Stimulated activated CD4-positive, alpha-beta T cell treated with anti-CD3 and anti-CD28 coated beads, Interleukin-1b, Interleukin-23, amount 100 ng/mL, for 4 hours (primary cell): ENCODE results near the gene USP24.

Source experiments
- DNase-seq, 2 donors: peaks; one replicate each; pipeline ENCODE4 v3.0.0-alpha.2; 2020; ENCODE audit warnings: low read depth in 2 of 2

Gene USP24

DNA sequence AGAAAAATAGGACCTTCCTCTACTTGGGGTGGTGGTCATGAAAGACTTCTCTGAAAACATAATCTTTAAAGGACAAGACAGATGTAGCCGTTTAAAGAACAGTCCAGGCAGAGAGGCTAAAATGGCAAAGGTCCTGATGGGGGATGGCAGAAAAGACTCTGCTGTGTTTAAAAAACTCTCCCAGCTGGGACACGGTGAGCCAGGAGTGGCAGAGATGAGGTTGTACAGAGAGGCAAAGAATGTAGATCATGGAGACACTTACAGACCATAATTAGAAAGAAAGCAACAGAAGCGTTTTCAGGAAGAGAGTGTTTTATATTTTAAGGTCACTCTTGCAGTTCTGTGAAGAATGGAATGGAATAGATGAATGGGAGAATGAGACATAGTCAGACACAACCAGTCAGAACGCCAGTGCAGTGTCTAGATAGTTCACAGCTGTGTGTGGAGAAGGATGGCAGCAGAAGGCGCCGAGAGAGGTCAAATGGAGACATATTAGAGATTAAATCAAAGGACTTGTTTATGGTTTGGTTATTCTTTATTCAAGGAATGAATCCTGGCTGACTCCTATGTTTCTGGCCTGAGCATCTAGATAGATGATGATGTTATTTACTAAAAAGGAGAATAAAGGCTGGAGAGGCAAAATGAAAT lies 47.8 kb downstream of the USP24 start:
- no peak for DNase-seq

DNA sequence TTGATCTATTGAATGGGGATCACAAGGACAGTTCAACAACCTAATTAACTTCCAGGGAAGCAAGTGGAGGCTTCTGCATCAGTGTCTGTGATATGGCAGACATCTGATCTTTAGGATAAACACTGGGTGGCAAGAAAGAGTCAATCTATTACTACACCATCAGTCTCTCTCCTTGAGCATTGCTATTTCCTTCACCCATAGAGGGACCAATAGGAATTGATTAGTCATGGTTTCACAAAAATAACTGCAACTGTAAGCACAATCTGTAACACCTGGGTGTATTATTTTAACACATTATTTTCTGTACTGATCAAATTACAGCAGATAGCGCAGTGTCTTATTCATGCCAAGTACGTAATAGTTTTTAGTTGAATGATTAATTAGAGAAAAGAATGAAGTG lies 50.3 kb downstream of the USP24 start:
- no peak for DNase-seq

DNA sequence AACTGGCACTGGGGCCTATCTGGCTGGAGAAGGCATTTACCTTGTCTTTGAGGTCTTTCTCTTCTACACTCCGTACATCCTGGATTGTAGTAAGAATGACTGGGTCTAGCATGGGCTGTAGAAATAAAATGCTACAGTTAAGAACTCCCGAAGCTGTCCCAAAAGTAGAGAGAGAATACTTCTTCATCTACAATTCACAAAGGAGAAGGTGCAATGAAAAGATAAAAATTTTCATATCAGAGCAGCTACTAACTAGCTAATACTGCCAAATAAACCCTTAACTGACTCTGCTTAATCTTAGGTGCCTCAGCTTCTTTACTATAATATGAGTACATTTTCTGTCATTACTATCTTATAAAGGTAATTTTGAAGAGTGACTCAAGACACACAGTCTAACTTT lies 55.6 kb downstream of the USP24 start:
- DNase-seq = no peak

DNA sequence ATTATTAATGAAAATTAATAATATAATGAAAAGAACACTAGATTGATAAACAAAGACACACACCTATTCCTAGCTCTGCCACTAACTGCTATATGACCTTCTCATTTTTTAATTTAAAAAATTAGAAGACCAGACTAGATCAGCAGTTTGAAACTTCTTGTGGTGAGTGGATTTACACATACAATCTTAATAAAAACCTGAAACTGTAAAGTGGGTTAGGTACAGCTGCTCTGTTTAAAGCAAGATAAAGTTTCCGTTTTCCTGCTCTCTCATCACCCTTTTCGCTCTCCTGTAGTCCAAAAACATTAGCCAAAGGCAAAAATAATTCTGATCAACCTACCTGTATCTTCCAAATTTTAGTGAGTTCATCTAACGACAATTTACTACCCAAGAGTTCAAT lies 58.6 kb downstream of the USP24 start:
- no peak for DNase-seq

DNA sequence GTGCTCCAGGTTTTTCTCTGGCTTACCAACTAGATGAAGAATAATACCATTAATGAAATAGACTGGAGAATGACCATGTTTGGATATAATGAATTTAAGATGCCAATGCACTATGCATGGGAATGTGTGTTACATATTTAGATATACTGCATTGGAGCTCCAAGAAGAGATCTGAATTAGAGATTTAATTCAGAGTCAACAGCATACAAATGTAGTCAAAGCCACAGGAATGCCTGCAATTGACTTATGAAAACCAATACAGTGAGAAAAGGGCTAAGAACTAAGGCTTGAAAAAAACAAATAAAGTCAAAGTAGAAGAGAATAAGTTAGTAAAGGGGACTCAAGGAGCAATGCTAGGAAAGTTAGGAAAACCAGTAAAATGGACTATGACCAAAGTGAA lies 59.1 kb downstream of the USP24 start:
- DNase-seq = no peak

DNA sequence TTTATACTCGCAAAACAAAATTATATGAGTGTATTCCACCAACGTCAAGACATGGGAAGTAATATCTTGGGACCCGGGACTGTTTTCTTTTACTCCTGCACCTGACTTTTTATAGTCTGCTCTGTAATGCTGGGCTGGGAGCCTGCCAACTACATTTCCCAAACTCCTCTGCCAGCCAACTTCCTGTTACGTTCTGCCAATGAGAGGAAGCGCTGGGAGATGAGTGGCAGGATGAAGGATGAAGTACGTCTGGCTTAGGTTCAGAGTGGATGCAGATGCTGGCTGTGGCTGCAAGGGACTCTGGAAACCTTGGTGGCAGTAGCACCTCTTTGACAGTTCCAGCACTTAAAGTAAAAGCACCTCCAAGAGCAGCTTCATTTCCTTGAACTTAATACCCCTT lies 59.6 kb downstream of the USP24 start:
- no peak for DNase-seq

DNA sequence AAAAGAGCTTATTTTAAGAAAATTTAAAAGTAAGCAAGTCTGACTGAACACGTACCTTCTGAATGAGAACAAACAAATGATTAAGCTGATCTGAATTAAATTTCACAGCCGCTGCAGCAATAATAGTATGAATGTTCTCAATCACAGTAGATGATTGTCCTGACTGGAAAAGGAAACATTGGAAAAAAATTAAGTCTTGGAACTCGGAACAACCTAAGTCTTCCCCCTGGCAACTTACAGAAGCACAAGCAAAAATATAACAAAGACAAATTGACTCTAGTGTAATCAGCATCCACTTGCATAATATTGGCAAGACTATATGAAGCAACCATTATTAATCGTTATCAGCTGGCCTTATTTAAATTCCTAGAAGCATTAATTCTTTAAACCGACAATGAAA lies 60.5 kb downstream of the USP24 start:
- no peak for DNase-seq

DNA sequence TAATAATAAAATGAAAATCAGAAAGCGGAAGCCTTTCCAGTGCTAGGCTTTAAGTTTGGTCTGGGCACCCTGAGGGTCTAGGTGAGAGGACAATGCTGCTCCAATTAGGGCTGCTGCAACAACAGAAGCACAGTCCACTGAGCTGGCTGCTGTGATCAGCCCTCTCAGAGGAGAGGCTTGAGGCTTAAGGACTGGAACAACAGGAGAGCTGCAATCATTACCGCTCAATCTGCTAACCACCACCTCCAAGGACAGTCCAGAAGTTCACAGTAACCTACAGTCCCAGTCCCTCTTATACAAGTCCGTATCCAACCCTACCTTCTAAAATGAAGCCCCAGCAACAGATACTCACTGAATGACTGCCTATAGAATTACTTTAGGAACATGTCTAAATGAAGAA lies 62.1 kb downstream of the USP24 start:
- DNase-seq = no peak

DNA sequence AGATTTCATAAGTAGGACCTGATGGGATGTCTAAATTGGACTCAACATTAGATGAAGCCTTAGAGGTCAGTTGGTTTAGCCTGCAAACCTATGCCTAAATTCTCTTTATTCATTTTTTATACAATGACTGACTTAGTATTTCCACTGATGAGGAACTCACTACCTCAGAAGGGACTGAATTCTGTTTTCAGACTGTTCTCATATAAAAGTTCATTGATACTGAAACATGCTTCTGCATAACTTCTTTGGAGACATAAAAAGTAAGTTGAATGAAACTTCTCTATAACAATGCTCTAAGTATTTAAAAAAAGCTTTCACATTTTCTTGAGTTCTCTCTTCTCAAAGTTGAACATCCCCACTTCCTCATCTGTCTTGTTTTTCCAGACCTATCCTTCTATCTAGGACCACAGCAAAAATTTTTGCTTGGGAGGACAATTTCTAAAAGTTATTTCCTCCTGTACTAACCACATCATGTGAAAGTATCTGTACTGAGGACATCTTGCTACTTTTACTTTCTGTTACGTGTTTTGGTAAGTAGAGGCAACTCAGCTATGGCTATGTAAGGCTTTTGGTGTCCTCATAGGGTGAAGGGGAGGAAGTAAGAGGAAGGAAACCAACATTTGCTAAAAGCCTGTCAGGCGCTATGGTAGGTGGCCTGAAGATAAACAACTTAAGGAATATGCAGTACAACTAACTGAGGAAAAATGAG lies 64.1 kb downstream of the USP24 start:
- no peak for DNase-seq

DNA sequence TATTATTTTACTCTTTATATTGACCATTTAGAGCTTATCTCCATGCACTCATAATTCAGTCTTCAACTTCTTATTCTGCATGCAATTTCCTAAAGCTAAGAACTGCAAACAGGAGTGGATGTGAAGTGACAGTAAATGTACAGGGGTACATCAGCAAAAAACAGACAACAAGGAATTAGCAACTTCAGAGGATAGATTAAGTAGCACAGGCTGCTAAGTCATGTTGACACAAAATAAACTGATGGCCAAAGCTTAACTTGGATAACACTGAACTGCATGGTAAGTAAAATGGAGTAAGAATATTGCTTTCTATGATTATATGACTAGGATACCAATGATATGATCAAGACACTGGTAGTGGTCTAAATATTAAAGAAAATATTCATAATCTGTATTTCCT lies 66.5 kb downstream of the USP24 start:
- no peak for DNase-seq

DNA sequence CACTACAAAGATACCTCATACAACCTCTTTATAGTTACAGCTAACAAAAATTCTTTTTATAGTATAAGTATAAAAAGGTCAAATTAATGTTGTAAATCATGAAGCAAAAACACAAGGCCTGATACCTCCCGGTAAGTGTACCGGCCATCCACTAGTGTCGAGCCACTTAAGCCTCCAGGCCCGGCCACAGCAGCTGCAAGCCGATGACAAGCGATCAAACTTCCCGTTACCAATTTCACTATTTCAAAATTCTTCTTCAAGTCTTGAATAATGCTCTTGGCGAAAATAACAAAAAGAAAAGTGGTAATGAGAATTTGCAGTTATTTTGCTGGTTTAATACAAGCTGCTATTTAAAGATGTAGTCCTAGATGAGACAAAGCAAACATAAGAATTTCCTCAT lies 67.6 kb downstream of the USP24 start:
- no peak for DNase-seq

DNA sequence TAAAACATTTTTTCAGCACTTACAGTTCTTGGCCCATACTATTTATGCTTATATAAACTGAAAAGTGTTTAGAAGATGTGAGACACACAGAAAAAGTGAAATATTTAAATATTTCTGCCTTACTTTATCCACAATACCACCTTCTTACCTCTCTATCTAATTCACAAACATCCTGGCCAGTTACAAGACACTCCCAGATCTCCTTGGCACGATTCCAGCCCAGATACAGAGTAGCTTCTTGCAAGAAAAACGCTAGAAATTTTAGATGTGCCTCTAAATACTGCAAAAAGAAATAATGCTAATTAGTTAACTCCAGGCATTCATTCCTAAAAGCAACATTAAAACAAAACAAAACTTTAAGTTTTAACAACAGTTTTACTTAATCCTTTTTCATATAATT lies 68.4 kb downstream of the USP24 start:
- DNase-seq = no peak

DNA sequence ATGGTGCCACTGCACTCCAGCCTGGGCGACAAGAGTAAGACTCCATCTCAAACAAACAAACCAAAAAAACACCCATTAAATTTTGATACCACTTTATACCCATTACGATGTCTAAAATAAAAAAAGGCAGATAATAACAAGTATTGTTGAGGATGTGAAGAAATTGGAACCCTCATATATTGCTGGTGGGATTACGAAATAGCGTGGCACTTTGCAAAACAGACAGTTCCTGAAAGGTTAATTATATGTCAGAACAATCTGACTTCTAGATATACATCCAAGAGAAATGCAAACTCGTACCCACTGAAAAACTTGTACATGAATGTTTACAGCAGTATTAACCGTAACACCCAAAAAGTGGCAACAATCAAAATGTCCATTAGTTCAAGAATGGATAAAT lies 70.3 kb downstream of the USP24 start:
- no peak for DNase-seq

DNA sequence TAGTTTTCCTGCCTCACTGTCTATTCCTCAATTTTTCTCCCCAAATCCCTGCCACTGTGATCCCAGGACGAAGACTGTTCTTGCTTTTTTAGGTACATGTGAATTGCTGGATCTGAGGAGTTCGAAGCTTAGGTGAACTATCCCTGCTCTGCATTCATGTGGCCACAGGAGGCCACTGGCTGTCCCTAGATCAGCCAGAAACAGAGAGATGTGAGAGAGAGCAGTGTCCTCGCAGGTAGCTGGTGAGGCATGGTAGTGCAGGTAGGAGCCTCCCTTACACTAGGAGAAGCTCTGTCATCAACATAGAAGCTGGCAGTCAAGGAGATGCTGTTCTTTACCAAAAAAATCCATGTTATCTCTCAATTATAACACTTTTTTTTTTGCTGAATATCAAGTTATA lies 71.5 kb downstream of the USP24 start:
- DNase-seq = no peak

DNA sequence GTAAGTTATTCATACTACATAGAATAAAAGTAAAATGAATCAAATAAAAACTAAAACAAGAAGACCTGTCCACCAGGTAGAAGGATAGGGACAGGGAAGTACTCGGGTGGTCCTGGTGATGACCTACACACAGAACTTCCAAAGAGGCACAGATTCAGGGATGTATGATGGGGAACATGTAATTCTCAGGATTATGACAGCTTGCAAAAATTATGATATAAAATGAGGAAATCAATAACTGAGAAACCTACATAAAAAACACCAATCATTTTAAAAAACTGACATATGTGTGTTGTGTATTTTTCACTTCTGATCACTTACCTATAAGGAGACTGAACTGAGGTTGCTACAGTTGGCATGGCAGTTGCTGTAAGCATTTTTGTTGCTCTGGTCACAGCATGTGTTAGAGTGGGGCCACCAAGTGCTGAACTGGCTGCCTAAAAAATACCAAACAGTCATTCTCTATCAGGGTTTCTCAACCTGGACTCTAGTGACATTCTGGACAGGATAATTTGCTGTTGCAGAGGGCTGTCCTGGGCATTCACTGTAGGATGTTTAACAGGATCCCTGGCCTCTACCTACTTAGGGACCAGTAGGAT lies 73.8 kb downstream of the USP24 start:
- DNase-seq = no peak

DNA sequence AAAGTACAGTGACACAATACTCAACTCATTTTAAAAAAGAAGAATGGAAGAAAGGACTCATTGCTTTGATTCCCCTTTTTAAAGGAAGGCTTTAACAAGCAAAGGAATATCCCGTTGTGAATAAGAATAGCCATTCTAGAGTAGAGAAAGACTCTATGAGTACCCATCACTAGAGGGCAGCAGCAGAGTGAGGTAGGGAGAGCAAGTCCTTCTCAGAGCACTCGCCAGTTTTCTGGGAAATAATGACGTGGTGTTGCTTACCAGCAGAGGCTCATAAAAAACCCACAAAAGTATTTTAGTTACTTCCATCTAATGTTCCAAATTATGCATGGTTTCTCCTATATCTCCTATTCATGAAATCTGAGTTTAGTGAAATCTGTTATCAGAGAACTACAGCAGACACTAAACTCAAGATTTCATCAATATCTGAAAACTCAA lies 74.6 kb downstream of the USP24 start:
- DNase-seq = peak; percentile 12 to 72

DNA sequence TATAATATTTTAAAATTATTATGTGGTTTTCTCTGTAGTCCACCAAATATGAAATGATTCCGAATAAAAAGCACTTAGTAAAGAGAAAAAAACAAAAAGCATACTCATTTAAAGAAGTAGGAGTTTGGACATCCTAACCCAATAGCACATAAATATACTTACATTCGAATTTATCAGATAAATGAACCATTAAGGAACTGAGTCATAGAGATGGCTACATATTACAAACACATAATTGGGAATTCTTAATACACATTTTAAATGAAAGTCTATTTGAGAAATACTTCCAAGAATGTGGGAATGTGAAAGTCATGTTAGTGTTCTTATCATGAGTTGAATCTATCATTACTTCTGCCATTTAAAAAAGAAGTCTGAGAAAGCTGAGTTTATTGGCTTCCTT lies 75.0 kb downstream of the USP24 start:
- no peak for DNase-seq

DNA sequence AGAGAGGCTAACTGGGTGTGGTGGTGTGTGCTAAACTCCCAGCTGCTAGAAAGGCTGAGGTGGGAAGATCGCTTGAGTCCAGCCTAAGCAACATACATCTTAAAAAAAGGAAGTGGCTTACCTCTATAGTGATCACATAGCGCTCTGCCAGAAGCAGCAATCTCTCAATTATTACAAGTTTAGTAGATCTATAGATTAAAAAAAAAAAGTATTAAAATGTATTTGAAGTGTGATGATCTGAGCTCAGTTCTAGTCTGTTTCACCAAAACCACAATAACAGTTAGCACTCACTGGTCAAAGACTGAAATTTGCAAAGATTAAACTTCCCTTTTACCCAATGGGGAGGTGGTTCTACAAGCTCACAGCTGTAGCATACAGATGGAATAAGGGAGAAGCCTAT lies 76.3 kb downstream of the USP24 start:
- no peak for DNase-seq

DNA sequence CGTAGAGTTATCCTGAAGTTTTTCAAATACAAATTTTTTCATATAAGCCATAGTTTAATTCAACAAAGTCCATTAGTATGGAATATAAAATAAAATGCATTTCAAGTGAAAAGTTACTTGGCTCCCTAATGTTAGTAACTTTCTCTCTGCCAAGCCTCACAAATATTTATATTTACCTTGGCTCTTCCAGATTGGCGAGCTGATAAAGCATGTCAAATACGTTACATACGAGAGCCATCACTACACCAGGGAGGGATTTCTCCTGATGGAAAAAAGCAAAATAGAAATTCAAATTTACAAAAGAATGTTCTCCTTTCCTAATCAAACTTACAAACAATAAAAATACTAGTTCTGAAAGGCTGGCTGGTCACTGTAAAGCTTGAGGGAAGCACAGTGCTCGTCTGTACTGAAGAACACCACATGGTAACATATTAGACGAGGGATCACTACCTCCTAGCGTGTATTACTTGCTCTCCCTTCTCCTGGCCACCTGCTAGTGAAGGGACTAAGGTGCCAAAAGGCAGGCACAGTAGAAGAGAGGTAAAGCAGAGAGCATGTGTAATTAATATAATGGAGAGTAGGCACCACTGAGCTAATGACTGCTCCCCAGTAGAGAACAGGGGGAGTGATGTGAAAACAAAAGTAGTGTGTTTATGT lies 80.9 kb downstream of the USP24 start:
- no peak for DNase-seq

DNA sequence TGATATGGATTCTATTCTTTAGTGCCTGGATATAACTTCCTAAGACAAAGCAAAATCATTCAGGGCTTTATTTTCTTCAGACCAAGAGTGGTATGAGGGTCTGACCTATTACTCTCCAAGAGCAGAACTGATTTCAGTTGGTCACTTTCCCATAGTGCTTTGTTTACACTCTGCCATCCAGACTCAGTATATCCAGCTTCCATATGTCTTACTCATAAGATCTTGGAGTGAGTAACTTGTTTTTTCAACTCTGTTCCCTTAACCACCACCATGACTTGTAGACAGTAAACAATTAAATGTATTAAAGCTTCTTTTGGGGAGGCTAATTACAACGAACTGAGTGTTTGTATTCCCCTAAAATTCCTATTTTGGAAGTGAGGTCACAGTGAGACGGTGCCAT lies 83.4 kb downstream of the USP24 start:
- no peak for DNase-seq

DNA sequence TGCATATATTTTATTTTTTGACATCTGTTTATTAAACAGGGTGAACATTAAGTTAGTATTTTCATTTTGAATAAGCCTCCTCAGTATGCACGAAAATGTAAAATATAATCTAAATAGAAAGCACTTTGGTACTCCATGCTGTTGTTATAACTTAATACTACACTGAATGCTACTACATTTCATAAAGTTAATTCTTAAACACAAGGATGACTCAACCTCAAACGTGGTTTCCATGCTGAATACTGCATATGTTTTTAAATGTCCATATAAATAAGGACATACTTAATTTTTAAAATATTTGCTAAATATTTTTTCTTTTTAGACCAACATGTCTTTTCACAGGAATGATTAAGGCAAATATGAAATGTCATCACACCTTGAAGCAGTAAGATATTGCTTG lies 83.9 kb downstream of the USP24 start:
- no peak for DNase-seq

DNA sequence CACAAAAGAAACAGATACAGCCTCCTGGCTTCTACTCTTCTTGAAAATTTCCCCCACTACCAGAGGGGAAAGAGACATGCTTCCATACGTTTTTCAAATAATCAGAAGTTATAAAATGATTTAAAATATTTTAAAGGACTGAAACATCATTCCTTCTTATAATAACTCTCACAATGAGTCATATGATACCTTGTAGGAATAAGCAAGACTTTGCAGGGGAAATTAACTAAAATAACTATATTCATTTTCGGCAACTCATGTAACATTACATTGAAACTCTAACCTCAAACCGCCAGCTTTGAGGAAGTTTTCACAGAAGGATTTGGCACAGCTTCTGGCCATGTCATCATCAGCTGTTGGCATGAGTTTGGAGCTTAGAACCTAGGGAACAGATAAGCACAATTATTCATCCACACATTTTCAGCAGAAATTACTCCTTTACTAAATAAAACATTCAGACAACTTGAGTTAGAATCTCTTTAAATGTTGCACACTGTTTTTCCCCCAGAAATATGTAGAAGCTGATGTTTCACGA lies 85.9 kb downstream of the USP24 start:
- no peak for DNase-seq
